Upper lobe of left lung (tissue), 4 donors: ENCODE measurements around the gene GOSR1.

Experiments used
- POLR2A ChIP-seq, 4 donors: fragments of 450-650 bp; IDR thresholded peaks; one replicate each; pipeline ENCODE4 v1.5.1; 2016 to 2017; ENCODE audit warnings: antibody characterized with exemption in 4 of 4, mild to moderate bottlenecking in 2 of 4
- POLR2AphosphoS5 ChIP-seq, 2 donors: sonication (generic); formaldehyde crosslinking; IDR thresholded peaks; one replicate each; pipeline ENCODE4 v1.5.1; 2017; ENCODE audit warnings: antibody characterized with exemption in 2 of 2
- TF ChIP-seq, protein P1 (sequence below), 6 experiments: fragments of 450-650 bp in 4 of 6; fragments of 200-600 bp in 2 of 6; sonication (generic) in 2 of 6; IDR thresholded peaks; one replicate each; pipeline ENCODE4 v1.5.1; 2016 to 2019; ENCODE audit warnings: antibody characterized with exemption in 6 of 6

DNA sequence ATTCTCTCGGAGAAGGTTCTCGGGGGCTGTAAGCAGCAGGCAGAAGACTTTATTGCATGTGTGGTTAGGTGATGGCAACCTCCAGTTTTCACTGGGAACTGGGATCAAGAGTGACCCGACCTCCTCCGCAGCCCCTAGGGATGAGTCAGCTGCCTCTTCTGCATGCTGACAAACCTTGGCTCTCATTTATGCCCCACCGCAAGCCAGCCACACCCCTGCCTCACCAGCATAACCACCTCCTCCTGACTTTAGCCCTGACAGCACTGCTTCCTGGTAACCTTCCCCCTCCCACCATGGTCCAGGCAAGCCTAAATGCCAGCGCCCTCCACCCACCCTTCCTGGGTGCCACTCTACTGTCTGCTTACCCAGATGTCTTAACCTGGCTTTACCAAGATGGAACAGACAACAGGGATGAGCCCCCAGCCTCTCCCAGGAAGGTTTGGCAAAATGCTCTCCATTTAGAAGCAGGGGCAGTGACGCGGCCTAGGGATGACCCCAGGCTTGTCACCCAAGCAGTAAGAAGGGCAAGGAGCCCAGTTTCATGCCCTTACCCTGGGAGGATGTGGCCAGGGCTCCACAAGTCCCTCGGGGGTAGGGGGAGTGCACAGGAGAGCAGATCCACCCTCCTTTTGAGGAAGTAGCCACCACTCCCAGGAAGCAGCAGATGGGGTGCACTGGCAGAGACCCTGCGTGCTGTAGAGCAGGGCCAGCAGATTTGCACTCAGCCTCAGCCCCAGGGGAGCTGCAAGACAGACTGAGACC, 73.5 kb downstream of the GOSR1 start:
- TF ChIP-seq, protein P1, sequence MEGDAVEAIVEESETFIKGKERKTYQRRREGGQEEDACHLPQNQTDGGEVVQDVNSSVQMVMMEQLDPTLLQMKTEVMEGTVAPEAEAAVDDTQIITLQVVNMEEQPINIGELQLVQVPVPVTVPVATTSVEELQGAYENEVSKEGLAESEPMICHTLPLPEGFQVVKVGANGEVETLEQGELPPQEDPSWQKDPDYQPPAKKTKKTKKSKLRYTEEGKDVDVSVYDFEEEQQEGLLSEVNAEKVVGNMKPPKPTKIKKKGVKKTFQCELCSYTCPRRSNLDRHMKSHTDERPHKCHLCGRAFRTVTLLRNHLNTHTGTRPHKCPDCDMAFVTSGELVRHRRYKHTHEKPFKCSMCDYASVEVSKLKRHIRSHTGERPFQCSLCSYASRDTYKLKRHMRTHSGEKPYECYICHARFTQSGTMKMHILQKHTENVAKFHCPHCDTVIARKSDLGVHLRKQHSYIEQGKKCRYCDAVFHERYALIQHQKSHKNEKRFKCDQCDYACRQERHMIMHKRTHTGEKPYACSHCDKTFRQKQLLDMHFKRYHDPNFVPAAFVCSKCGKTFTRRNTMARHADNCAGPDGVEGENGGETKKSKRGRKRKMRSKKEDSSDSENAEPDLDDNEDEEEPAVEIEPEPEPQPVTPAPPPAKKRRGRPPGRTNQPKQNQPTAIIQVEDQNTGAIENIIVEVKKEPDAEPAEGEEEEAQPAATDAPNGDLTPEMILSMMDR (IDR thresholded peaks at IDR 0.05), result no peak
- TF ChIP-seq POLR2A (IDR thresholded peaks at IDR 0.05), result no peak
- TF ChIP-seq POLR2AphosphoS5 (IDR thresholded peaks at IDR 0.05), result no peak
